GM08714 (cell line): ENCODE data around the gene ARPC1B.
"Not testable (repeated sequence)": the region's sequence is repeated elsewhere in the genome, so short reads cannot be mapped to it uniquely, and the experiment has no call there.

Experiments used
- H3K4me3 ChIP-seq: fragments of 200-500 bp; sonication (Bioruptor generic); 2 replicates; pipeline ENCODE4 v1.5.1; 2014; ENCODE audit warnings: mild to moderate bottlenecking, low read length, inconsistent platforms
- ZNF274 ChIP-seq: IDR thresholded peaks from 2 replicates; pipeline ENCODE4 v1.6.1; 2012; ENCODE audit warnings: mild to moderate bottlenecking, low read depth, low read length

The ARPC1B gene

DNA sequence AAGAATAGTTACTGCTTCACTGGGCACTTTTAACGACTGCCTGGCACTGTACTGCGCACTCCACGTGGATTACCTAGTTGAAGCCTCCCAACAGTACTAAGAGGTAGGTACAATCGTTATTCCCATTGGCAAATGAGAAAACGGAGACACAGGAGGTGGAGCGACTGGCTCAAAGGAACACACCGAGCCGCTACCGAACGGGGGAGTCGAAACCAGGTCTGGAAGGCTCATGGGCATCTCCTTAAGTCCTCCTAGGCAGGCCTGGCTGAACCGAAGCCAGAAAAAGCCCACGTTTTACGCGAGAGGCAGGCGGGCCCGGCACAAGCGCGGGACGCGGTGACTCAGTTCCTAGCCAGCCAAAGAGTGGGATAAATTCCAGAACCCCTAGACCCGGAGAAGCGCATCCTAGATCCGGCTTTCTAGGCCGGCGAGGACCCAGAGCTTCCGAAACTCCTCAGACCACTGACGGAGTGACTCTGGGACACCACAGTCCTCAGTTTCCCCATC is 33.4 kb downstream of the ARPC1B start:
- no peak for TF ChIP-seq ZNF274
- peak overlapping the region; percentile 93 for H3K4me3 ChIP-seq

DNA sequence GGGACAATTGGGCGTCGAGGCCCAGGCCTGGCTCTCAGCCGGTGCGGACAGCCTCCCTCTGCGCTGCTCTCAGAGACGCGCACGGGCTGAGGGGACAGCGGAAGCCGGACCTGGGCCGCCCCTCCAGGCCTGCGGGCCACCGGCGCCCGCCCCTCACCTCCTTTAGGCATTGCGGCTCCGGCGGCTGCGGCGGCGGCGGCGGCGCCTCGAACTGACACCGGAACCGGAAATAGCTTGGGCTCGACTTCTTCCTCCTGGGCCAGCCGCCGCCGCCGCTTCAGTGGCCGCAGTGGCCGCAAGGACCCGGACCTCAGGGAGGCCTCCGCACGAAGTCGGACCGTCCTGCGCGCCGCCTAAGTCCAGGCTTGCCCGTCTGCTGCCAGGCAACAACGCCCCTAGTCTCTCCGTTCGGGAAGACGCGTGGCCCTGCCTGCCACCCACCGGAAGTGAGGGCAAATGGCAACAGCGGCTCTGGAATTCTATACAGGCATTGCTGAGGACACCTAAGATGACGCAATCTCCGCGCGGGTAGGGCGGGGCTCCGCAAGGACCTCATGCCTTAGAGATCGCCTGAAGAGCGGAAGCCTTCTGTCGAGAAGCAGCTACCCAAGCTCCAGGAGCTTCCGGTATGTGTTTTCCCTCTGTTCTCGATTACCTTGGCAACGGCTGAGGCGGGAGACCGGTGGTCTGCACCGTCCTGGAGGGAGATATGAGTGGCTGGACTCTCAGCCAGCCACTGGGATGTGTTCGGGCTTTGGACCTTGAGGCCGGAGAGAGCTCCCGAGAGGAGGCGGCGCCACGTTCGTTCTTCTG is 34.1 kb downstream of the ARPC1B start, which contains the start of the genes BUD31 and PDAP1:
Gene BUD31 (plus strand): TSS at position 591 of the 813 bp plus-strand sequence. CDS start 2,124 bp downstream, outside the sequence.
Gene PDAP1 (minus strand): TSS at position 219 of the 813 bp plus-strand sequence. CDS start 49 bp downstream, at position 170.
- H3K4me3 ChIP-seq, result peak within 1 kb of the TSS; percentile 93
- TF ChIP-seq ZNF274, result no peak

DNA sequence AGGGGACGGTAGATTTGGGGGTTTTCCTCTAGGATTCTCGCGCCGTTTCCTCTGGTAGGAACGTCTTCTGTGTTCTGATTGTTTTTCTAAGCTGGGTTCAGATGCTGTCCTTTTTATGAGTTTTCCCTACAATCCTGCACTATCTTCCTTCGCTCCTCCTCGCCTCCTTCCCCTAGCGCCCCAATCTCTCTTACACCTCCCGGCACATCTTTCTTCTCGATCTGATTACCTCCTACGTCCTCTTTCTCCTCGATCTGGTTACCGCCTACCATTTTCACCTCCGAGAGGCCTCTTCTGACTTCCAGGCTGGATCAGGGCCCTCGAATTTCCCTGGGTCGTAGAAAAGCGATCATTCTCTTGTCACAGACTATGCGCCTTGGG is 34.7 kb downstream of the ARPC1B start:
- TF ChIP-seq ZNF274, result no peak
- H3K4me3 ChIP-seq, result peak overlapping the region; percentile 93

DNA sequence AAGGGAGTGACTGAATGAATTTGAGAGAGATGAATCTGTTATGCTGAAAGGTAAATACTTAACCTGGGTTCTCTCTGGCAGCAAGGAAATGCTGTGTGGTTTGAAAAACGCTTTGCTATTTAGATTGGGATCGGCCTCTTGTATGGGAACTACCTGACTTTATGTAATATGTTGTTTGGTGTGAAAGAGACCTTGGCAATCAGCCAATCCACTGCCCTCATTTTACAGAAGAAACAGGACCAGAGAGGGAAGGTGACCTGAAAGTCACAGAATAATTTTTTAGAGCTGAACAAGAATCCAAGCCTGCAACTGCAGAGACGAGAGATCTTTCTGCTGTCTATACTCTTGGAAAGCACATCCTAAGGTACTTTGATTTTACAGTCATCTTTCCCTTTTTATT is 35.3 kb downstream of the ARPC1B start:
- H3K4me3 ChIP-seq, result peak overlapping the region; percentile 93
- no peak for TF ChIP-seq ZNF274

DNA sequence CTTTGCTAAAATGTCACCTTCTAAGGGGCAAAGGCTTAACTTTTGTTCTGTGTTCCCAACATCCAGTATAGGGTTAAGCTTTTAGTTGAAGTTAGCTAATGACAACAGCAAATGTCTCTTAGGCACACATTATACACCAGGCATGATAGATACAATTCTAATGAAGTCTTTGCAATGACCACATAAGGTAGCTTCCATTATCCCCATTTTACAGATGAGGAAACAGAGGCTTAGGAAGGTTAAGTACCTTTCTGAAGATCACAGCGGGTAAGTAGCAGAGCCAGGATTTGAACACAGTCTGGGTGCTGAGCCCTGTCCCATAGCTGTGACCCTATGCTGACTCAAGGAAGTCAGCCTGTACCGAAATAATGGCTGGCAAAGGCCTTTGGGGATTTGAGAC is 36.1 kb downstream of the ARPC1B start:
- H3K4me3 ChIP-seq, result no peak overlapping the region
- no peak for TF ChIP-seq ZNF274

DNA sequence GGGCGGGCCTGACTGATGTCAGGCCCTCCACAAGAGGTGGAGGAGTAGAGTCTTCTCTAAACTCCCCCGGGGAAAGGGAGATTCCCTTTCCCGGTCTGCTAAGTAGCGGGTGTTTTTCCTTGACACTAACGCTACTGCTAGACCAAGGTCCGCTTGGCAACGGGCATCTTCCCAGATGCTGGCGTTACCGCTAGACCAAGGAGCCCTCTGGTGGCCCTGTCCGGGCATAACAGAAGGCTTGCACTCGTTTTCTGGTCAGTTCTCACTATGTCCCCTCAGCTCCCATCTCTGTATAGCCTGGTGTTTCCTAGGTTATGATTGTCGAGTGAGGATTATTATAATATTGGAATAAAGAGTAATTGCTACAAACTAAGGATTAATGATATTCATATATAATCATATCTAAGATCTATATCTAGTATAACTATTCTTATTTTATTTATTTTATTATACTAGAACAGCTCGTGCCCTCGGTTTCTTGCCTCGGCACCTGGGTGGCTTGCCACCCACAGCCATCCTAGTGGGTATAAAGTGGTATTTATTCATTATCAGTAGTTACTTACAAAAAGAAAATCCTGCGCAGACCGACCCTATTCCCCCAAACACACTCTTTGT is 41.1 kb downstream of the ARPC1B start:
- H3K4me3 ChIP-seq, result not testable (repeated sequence)

DNA sequence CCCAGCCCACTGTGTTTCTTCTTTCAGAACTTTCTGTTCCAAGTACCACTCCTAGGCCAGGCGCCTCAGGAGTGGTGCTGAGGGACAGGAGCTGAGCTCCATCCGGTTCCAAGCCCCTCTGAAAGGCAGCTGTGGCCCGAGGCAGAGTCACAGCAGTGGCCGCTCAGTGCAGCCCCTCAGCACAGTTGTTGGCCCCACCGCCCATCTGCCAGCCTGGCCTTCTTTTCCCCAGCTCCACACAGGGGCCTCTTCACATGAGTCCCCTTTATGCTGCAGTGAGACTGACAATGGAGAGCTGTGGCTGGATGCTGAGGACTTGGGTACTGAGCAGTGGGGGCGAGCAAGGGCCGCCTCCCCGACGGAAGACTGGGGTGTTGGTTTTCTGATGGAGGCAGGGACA is 43.7 kb downstream of the ARPC1B start:
- TF ChIP-seq ZNF274, result no peak

DNA sequence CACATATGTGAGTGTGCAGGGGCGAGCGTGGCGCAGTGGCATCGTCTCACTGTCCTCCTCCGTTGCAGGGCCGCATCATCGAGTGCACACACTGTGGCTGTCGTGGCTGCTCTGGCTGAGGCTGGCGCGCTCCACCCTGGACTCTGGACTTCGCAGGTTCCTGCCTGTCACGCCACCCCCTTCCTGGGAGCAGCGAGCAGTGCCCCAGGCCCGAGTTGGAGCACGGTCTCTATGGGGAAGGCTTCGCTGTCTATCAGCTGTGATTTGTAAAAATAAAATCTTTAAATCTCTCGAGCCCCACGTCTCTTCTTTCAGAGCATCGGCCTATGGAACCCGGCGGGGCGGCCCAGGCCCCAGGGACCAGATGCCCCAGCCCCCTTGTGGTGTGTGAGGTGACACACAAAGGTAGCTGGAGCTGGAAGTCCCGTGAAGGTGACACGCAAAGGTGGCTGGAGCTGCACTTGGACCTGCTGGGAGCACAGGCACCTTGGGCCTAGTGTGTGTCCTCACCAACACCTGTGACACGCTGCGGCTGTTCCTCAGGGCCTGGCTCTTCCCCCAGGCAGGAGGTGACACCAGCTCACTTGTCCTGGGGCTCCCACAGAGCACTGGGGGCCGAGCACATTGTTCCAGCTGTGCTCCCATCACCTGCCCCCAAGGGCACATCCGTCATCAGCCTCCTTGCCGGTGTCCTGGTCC is 44.9 kb downstream of the ARPC1B start:
- H3K4me3 ChIP-seq, result no peak overlapping the region
- TF ChIP-seq ZNF274, result no peak

More for the DNA sequence above, 43.7 kb downstream of the ARPC1B start:
- H3K4me3 ChIP-seq, result no peak overlapping the region

DNA sequence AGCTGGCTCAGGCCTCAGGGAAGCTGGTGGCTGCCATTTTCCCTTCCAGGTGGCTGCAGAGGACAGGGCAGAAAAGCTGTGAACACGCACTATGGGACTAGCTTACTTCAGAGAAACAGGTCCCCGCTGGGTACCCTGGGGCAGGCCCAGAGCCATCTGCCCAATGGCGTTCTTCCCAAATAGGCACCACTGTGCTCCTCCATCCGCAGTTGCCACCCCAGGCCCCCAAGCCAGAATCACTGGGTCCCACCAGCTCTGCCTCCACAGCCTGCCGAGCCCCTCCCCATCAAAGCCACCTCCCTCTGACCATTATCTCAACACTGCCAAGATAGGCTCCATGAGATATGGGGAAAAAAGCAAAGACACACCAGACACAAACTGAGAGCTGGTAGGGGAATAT is 45.7 kb downstream of the ARPC1B start:
- no peak overlapping the region for H3K4me3 ChIP-seq
- no peak for TF ChIP-seq ZNF274

DNA sequence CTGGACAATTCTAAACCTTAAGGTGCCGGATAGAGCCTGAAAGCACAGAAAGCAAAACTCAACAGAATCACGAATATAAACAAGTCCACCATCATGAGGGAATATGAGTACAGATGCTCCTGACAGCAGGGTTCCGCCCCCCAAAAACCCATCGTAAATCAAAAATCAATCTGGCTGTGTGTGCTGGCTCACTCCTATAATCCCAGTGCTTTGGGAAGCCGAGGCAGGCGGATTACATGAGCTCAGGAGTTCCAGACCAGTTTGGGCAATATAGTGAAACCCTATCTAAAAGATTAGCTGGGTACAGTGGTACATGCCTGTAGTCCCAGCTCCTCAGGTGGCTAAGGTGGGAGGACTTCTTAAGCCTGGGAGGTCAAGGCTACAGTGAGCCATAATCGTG is 46.5 kb downstream of the ARPC1B start:
- no peak overlapping the region for H3K4me3 ChIP-seq
- no peak for TF ChIP-seq ZNF274

DNA sequence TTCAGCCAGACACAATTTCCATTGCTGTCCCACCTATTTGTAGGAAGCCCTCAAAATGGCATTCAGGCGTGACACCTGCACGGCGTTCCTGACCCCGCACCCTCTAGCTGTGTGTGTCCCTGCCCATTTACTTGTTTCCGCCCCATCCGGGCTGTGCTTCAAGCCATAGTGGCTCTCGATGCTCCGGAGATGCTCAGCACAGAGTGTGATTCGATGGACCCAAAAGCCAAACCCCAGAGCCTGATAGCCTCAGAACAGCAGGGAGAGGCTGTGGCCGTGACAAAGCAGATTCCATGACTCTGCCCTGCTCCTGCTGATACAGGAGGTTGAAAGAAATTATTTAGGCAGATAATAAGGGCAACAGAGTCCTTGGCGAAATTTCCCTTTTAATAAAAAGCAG is 47.7 kb downstream of the ARPC1B start:
- TF ChIP-seq ZNF274, result no peak
- no peak overlapping the region for H3K4me3 ChIP-seq

DNA sequence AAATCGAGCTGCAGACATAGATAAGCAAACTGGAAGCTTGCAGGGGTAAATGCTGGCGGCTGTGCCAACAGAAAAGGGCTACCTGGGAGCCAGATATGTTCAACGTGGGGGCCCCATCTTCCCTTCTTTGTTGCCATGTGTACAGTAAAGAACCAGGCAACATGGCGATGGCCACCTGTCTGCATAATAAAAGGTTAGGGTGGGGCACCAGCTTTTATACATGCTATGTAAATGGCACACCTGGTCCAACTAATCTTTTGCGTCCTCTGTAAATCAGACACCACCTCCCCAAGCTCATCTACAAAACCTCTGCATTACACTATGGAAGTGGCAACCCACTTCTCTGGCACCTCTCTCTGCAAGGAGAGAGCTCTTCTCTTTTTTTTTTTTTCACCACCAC is 48.1 kb downstream of the ARPC1B start:
- no peak overlapping the region for H3K4me3 ChIP-seq
- TF ChIP-seq ZNF274, result no peak

DNA sequence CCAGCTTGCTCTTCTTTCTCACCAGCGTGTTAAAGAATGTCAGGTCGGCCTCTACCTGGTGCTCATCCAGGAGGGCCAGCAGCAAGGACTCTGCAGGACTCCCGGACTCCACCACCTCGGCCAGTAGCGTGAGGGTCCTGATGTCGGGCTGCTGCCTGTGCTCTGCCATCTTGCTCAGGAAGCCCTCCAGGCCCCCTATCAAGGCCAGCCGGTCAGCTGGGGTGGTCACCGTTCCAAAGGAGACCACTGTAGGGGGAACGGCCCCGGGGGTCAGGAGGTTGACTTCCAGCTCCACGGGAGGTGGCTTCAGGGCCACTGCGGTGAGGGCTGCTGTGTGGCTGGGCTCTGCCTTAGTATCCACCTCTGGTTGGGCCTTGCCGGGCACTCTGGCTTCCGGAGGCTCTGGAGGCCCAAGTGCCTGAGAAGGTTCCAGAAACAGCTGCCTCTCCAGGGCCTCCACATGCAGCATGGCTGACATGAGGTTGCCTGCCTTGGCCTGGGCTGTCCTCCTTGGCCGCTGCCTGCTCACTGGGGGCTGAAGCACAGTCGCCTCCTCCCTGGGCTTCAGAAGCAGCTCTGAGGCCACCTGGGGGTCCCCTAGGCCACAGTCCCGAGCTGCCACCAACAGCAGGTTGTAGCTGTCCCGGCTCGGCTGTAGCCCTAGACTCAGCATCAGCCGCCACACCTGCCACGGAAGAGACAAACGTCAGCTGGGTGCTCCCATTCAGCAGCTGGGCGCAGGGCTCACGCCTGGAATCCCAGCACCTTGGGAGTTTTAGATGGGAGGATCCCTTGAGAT is 50.6 kb downstream of the ARPC1B start:
- no peak for TF ChIP-seq ZNF274

More for the DNA sequence above, 50.6 kb downstream of the ARPC1B start:
- no peak overlapping the region for H3K4me3 ChIP-seq
